Hippocampal formation (tissue), 2 donors: ENCODE results near the gene TMEM132D.

ENCODE experiments used
- DNase-seq, 2 donors: peaks; one replicate each; lab custom pipeline; 2025; lab: John Stamatoyannopoulos, UW

TMEM132D gene

DNA sequence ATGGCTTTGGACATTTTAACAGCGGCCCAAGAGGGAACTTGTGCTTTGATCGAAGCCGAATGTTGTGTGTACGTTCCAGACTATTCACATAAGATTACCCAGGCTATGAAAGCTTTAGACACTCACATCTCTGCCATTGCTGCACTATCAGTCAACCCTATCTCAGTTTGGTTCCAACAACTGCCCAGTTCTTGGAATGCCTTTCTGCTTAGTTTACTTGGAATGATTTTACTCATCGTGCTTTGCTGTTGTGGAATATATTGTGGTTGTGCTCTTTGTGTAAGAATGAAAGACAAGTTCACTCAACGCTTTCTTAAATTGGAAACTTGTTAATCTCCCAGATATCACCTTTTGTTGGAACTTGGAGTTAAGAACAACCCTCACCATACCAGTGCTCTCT lies 552.3 kb downstream of the TMEM132D start:
- no peak for DNase-seq

DNA sequence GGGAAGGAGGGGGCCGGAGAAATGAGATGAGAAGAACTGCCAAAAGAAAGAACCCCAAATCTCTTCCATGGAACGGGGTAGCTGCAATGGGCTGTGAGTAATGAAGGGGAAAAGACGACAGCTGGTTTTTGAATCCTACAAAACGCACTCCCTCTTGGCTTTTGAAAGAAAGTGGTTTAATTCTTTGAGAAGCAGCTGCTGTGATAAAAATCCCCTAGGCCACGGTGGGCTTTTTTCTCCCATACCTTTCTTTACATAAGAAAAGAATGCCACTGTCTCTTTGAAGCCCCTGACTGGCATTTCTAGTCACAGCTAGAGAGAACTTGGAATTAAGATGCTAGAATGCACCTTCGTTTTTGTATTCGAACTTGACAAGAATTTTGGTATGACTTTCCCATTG lies 564.5 kb downstream of the TMEM132D start:
- DNase-seq: no peak

DNA sequence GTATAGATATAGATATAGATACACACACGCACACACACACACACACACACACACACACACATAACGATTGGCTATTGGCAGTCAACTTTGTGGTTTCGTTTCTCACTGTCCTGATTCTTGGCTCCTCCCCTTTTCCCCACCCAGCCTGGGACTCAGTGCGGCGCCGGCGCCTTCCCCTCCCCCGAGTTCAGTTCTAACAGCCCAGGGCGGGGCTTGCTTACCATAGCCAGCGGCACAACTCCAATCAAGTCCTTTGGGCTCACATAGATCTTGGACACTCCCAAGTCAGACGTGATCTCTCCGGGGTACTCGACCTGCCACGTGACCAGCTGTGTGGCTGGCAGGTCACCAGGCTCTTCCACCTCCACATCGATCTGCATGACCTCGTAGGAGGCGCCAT lies 566.4 kb downstream of the TMEM132D start:
- no peak for DNase-seq

DNA sequence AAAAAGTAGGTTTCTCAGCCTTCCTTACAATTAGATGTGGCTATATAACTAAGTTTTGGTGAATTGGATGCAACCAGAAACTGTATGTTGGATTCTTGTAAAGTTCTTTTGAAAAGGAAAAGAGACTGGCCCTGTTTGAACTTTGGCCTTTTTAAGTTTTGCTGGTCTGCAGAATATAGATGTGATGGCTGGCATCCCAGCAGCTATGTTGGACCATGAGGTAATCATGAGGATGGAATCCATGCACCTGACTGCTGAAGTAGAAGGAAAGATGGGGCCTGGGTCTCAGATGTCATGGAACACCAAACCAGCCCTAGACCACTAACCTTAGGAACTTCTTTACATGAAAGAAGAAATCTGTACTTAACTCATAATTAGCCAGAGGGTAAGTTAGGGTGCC lies 568.1 kb downstream of the TMEM132D start:
- no peak for DNase-seq

- DNase-seq: no peak
Measured at GRCh38 chr12:129332286-129332685, 571.5 kb downstream of the TMEM132D start.

- no peak for DNase-seq
Measured at GRCh38 chr12:129331356-129332085, 572.3 kb downstream of the TMEM132D start.

DNA sequence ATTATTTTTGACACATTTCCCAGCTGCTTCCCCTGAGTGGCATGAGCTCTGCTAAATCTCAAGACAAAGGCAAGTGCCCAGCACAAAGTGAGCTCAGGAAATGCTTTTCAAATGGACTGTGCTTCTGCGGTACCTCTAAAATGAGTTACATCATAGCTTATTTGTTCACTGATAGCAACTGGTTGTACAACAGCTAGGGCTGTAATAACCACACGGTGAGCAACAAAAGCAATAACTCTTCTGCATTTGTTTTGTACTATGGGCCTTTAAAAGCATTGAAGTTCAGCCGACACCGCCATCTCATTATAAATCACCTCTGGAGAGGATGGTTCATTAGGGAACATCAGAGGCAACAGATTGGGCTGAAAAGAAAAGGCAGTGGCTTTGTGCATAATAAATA lies 575.6 kb downstream of the TMEM132D start:
- no peak for DNase-seq

DNA sequence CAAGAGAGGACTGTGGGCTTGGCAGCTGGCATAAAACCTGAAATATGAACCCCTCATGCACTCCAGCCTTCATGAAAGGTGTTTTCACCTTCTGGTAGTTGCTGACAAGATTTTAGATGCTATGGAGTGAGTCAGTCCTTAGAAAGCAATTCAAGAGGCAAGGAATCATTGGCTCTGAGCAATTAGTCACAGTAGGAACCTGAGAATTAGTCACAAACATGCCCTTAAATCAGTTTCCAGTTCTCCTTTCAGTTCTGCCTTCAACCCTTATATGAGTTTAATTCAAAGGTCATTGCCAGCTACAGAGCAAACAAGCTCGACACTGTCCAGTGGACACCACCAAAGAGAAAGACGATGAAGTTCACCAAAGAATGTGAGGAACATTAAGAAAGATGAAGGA lies 578.3 kb downstream of the TMEM132D start:
- DNase-seq: no peak

DNA sequence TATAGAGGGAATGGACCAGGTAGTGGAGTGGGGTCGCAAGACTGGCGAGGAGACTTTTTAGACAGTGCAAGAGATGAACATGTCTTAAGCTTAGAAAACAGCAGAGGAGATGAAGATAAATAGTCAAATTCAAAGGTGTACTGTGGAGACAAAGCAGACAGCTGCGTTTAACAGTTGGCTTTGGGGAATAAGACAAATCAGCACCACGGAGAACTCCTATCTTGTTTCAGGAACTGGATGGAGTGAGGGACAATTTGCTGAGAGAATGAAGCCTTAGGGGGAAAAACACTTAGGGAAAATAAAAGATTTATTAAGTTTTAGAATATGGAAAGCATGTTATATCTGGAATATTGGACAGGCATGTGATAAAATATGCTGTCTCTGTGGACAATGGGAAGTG lies 591.8 kb downstream of the TMEM132D start:
- DNase-seq: no peak

GRCh38 chr12:129310346-129310745 lies 593.5 kb downstream of the TMEM132D start:
- no peak for DNase-seq

DNA sequence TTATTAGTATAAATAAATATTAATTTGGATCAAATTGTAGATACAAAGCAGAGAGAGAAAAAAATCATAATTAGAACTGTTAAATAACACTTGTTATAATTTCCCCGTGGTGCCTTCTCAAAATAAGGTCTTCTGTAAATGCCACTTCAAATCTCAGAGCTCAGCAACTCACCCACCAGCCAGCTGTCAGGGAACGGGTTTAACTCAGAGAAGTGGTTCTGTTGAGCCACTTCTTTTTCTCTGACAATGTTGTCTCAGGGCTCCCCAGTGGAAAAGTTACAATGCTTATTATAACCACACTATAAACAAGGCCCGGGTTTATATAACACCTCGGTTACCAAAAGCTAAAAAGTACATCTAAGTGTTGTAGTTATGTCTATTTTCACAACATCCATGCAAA lies 598.0 kb downstream of the TMEM132D start:
- no peak for DNase-seq

GRCh38 chr12:129304529-129304928 lies 599.3 kb downstream of the TMEM132D start:
- no peak for DNase-seq

GRCh38 chr12:129300011-129300410 lies 603.8 kb downstream of the TMEM132D start:
- DNase-seq: no peak

DNA sequence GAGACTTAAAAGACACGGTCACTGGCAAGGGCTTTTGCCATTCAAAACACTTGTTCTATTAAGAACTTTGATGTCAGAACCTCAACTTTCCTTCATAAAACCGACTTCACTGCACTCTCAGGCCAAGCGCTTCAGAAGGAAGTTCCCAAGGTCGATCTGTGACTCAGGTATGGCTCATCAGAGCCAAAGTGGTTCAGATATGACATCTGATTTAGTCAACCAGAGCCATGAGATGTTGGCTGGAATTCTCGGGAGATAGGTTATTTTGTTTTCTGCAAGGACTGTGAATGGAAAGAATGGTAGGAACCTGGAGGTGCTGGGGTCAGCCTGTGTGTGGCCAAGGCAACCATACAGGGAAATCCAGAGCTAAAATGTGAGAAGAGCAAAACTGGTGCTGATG lies 604.9 kb downstream of the TMEM132D start:
- no peak for DNase-seq

DNA sequence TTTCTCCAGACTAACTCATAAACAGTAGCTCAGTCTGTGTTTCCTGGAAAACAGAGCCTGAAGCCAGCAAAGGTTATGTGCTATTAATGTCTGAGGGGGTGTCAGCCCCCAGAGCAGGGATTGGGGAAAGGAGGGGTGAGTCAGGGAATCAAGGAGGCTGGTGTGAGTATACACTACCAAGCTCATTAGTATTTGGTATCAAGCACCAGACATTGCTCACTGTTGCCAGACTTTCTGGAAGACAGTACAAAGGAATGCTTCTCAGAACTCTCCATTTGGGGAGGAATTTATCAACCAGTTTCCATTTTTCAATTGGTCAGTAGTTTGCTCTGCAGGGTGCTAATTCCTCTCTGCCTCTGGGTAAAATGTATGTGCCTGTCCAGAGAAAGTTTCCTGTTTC lies 607.2 kb downstream of the TMEM132D start:
- no peak for DNase-seq

DNA sequence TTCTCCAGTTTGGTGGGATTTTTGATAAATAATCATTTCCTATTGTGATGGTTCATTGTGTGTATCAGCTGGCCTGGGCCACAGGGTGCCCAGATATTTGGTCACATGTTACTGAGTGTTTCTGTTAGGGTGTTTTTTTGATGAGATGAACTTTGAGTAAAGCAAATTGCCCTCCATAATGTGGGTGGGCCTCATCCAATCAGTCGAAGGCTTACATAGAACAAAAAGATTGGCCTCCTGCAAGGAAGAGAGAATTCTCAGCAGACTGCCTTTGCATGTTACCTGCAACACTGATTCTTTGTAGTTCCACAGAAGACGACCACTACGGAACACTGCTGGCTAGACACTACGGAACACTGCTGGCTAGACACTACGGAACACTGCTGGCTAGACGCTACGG lies 609.0 kb downstream of the TMEM132D start:
- DNase-seq: no peak

GRCh38 chr12:129279771-129280170 lies 624.1 kb downstream of the TMEM132D start:
- DNase-seq: no peak

DNA sequence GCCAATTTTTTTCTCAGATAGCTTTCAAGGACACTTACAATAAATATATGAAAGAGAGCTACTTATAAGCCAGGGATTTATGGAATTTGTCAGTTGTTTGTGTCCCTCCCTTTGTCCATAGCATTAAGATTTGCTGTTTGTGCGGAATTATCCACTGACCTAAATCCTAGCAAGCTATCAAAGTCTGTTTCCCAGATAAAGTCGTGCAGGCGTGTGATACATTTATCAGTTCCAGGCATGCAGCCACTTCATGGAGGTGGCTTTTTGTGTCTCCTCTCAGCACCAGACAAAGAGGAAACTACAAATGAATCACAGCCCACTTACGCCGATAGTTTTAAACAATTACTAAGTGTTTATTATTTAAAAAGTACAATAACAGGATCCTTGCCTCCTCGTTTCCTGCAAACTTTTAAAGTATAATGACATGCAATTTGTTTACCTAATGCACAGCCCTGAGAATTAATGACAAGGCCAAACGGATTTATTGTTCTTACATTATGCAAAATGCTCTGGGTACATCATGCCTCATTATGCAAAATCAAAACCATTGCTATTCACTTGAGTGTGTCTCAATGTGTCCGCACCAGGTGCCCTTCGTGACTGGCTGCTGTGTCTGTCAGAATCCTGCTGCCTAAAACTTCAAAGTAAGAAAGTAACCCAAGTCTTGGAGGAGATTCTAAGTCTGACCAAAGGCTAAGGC lies 627.3 kb downstream of the TMEM132D start:
- no peak for DNase-seq

DNA sequence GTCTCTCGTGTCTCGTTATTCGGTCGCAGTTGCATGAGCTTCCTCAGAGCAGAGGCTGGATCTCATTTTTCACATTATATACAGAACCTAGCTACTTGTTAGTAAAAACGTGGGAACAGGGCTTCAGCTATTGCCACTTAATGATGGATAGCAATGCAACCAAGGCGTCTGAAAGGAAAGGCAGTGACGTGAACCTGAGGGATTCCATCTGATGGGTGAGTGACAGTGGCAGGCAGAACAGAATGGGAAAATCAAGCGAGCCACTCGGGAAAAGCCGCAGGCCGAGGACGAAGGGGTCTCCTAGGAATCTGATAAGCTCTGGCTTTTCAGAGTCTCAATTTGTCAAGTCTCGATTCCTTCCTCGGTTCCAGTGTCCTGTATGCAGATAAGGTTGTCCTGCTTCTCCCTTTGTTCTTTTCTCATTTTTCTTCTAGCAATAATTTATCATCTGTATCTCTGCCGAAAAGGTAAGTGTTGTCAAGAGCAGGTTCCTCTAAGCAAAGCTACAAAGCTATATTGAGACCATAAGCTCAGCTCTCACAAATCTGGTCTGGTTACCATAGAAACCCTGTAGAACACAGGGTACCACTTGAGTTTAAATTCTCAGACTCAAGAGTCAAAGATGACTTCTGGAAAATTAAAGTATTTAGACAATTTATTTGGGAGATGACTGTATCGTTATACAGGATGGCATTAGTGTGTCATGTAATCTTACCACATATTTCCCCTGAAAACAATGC lies 633.9 kb downstream of the TMEM132D start:
- DNase-seq: no peak

DNA sequence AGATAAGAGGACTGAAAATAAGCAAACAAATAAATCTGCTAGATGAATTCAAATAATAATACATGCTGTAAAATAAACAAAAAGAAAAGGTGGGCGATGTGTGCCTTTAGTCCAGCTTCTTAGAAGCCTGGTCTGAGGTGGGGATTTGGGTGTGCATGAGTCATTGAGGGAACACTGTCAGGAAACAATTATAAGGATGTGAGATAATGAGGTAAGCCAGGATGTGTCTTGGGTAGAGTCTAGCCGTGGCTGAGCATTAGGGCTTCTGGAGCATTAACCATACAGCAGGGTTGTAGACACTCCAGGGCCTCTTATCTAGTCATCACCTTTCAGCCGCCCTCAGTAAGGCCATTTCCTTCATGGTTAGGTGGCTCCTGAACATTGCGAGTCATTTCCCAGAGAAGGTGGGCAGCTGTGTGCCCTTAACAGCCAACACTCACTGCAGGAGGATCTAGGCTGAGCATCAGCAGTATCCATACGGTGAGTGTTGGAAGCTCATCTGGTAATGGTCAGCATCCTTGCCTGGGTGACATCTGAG lies 645.0 kb downstream of the TMEM132D start:
- no peak for DNase-seq

GRCh38 chr12:129257524-129257923 lies 646.3 kb downstream of the TMEM132D start:
- no peak for DNase-seq

- no peak for DNase-seq
Measured at GRCh38 chr12:129246630-129247029, 657.2 kb downstream of the TMEM132D start.

- no peak for DNase-seq
Measured at GRCh38 chr12:129245769-129246168, 658.1 kb downstream of the TMEM132D start.
